Muscle layer of duodenum (tissue), 2 donors: ENCODE results near the gene RIMBP2.

Experiments used
- H3K27ac ChIP-seq: one replicate; pipeline ENCODE4 v1.7.0; 2013; ENCODE audit warnings: mild to moderate bottlenecking, low read length
- H3K27me3 ChIP-seq: one replicate; pipeline ENCODE4 v1.7.0; 2013; ENCODE audit warnings: low read depth, mild to moderate bottlenecking, control low read depth, low read length
- H3K36me3 ChIP-seq, 2 donors: one replicate each; pipeline ENCODE4 v1.7.0; 2013; ENCODE audit warnings: low read length in 2 of 2, control low read depth in 1 of 2, mild to moderate bottlenecking in 1 of 2; ENCODE audit not compliant: insufficient read depth in 2 of 2, control insufficient read depth in 1 of 2
- H3K4me1 ChIP-seq, 2 donors: one replicate each; pipeline ENCODE4 v1.7.0; 2013; ENCODE audit warnings: low read length in 2 of 2, mild to moderate bottlenecking in 2 of 2, control low read depth in 1 of 2, moderate library complexity in 1 of 2; ENCODE audit not compliant: insufficient read depth in 2 of 2, control insufficient read depth in 1 of 2
- H3K4me3 ChIP-seq, 2 donors: one replicate each; pipeline ENCODE4 v1.7.0; 2013; ENCODE audit warnings: low read length in 2 of 2, low read depth in 1 of 2, mild to moderate bottlenecking in 1 of 2
- H3K9me3 ChIP-seq, 2 donors: one replicate each; pipeline ENCODE4 v1.7.0; 2013; ENCODE audit warnings: low read length in 2 of 2, control low read depth in 1 of 2, mild to moderate bottlenecking in 1 of 2; ENCODE audit not compliant: control insufficient read depth in 1 of 2
- donor health status: healthy.

Gene RIMBP2

DNA sequence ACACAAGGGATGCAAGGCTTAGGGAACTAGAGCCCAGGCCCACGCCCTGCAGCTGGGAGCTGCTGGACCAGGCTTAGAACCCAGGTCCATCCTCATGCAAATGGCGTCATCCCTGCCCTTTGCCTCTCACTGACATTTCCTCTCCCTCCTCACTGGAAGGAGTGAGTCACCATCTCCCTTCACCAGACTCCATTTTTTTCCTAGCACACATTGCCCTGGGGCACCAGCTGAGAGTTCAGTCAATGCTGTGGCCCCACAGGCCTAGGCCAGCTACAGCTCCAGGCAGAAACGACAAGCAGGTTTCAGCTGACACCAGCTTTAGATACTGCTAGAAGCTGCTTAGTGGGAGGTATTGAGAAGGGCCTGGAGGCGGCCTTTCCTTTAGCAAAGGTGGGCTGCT, 98.9 kb downstream of the RIMBP2 start:
- no peaks in the 10 kb centered on the region for H3K27me3 ChIP-seq
- no peaks in the 10 kb centered on the region for H3K4me1 ChIP-seq
- H3K9me3 ChIP-seq: no peaks in the 10 kb centered on the region
- no peaks in the 10 kb centered on the region for H3K36me3 ChIP-seq
- no peak overlapping the region for H3K4me3 ChIP-seq
- no peak overlapping the region for H3K27ac ChIP-seq

DNA sequence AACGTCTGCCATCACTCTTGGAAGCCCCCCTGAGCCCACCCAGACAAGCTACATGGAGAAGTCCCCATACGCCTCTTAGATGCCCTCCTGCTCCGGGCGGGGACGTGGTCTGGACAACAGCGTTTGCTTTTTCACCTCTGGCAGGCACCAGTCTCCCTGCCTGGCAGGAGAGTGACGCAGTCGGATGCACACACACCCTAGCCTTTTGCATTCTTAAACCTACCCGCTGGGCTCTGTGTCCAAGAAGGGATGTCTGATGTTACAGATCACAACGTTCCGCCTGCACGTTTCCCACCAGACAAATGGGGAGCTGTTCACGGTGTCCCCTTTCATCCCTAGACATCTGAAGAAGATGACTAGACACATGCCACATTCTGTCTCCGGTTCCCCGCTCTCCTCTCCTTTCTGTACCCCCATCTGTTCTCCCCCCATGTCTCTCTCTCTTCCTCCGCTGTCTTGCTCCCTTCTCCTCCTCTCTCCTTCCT, 100.2 kb downstream of the RIMBP2 start:
- H3K27me3 ChIP-seq: no peaks in the 10 kb centered on the region
- H3K4me1 ChIP-seq: no peaks in the 10 kb centered on the region
- no peaks in the 10 kb centered on the region for H3K9me3 ChIP-seq
- no peaks in the 10 kb centered on the region for H3K36me3 ChIP-seq
- no peak overlapping the region for H3K4me3 ChIP-seq
- H3K27ac ChIP-seq: no peak overlapping the region

DNA sequence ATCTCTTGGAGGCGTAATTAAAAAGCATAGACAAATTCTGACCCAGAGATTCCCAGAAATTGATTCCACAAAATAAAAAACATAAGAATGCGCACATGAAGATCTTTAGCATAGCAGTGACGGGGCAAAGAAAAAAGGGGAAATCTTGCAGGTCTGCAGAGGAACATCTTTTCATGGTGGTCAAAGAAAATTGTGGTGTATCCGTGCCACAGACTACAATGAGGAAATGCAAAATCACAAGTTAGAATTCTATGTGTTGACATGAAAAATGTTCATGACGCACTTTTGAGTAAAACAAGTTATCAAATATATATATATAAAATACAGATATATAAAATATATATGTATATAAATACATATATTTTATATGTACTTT, 101.6 kb downstream of the RIMBP2 start:
- no peaks in the 10 kb centered on the region for H3K27me3 ChIP-seq

DNA sequence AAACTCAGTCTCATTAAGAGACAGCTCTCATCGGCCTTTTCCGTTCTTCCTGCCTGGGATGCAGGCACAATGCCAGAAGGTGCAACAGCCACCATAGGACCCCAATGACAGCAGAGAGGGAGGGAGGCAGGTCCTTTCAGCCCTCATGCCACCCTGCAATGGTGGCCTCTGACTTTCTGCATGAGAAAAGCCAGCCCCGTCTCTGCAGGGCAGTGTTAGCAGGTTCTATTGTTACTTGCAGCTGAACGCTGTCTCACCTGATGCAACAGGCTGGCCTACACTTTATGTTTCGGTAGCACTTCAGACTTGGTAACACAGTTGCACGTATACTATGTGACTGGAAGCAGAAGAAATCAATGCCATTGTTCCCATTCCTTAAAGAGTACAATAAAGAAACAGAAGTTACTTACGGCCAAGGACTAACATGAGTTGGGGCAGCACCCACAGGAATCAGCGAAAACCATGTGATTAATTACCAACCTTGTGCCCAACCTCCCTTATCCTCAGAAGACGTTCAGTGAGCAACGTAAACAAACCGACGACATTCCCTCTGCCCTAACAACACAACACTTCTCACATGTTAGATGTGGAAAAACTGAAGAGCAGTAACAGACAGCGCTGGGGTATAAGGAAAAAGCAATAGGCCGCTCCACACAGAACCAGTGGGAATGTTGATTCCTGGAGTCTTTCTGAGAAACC, 102.1 kb downstream of the RIMBP2 start:
- no peaks in the 10 kb centered on the region for H3K9me3 ChIP-seq
- H3K27ac ChIP-seq: no peak overlapping the region
- H3K36me3 ChIP-seq: no peaks in the 10 kb centered on the region
- H3K4me3 ChIP-seq: no peak overlapping the region
- H3K4me1 ChIP-seq: no peaks in the 10 kb centered on the region
- no peaks in the 10 kb centered on the region for H3K27me3 ChIP-seq

More for the DNA sequence above, 101.6 kb downstream of the RIMBP2 start:
- H3K27ac ChIP-seq: no peak overlapping the region
- no peak overlapping the region for H3K4me3 ChIP-seq
- H3K9me3 ChIP-seq: no peaks in the 10 kb centered on the region
- no peaks in the 10 kb centered on the region for H3K4me1 ChIP-seq
- H3K36me3 ChIP-seq: no peaks in the 10 kb centered on the region

DNA sequence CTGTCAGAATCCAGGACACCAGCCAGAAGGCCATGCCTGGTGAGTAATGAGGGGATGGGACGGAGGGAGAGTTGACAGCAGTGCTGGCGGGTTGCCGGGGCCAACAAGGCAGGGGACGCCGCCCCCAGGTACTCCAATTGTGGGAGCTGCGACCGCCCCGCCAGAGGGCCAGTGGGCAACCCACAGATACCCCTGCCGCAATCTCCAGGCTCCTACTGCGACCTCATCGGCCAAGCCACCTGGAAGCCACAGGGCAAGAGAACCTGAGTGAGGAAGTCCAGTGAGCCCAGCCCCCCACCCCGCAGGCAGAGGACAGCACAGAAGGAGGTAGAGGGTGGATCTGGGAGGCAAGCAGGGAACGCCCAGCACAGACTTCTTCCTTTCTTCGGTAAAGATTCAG, 103.0 kb downstream of the RIMBP2 start:
- no peak overlapping the region for H3K4me3 ChIP-seq
- H3K4me1 ChIP-seq: no peaks in the 10 kb centered on the region
- no peaks in the 10 kb centered on the region for H3K9me3 ChIP-seq
- no peaks in the 10 kb centered on the region for H3K27me3 ChIP-seq
- H3K36me3 ChIP-seq: no peaks in the 10 kb centered on the region
- H3K27ac ChIP-seq: no peak overlapping the region

DNA sequence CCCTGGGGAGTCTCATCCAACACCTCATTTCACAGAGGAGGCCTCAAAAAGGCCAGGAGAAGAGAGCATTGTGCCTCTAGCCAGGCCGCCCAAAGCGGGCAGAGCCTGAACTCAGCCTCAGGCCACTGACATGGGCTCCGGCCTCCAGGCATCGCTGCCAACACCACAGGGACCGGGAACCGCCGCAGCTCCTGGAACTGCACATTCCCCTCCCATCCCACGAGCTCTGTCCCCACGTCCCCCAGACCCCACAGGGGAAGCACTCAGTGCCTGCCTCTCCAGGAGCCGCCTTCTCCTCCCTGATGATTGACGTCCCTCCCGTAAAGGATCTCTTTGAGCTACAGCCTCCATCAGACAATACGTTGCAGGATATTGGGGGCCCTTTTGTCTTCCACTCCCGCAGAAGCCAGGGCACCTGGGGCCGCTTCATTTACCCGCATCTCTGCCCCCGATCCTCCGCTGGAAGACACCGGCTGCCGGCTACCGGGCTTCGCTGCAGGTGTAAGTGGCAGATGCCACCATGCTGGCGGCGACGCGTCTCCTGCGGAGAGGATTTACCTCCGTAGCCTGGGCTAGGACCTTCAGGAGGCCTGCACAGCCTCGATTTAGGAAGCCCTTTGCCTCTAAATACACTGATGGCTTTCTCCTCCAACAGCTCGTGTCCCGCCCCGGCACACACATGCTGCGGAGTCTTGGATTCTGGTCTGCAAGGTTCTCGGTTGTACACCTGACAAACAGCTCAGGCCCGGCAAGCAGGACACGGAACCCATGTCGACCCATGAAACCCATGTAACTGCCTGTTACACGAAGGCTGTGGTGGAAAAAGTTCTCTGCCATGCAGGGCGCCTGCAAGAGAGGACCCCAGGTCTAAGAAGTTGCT, 104.8 kb downstream of the RIMBP2 start:
- no peaks in the 10 kb centered on the region for H3K36me3 ChIP-seq

DNA sequence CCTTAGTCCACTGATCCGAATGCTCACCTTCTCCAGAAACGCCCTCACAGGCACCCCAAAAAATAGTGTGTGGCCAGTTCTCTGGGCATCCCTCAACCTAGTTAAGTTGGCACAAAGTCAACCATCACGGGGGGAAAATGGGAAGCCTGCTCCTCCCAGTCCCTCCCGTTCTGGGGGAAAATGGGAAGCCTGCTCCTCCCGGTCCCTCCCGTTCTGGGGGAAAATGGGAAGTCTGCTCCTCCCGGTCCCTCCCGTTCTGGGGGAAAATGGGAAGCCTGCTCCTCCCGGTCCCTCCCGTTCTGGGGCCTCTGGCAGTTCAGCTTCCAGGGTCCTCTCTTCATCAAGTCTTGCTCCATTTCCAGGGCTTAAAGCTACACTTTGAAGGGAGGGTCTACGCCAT, 106.1 kb downstream of the RIMBP2 start:
- Histone ChIP-seq H3K36me3 (no peaks in the 10 kb centered on the region), H3K27ac (no peak overlapping the region), H3K4me3 (no peak overlapping the region), H3K4me1 (no peaks in the 10 kb centered on the region), H3K27me3 (no peaks in the 10 kb centered on the region), H3K9me3 (no peaks in the 10 kb centered on the region)

More for the DNA sequence above, 104.8 kb downstream of the RIMBP2 start:
- Histone ChIP-seq H3K4me3 (no peak overlapping the region), H3K9me3 (no peaks in the 10 kb centered on the region), H3K27ac (no peak overlapping the region), H3K27me3 (no peaks in the 10 kb centered on the region), H3K4me1 (no peaks in the 10 kb centered on the region)

DNA sequence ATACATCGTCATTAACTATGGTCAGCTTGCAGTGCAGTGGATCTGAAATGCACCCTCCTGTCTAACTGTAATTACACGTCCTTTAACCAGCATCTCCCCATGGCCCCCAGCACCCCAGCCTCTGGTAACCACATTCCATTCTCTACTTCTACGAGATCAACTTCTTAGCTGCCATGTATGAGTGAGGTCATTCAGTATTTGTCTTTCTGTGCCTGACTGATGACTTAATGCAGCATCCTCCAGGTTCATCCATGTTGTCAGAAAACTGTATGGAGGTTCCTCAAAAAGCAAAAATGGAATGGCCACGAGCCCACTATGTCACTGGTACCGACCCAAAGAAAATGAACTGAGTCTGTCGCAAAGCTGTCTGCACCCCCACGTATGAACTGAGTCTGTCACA, 107.3 kb downstream of the RIMBP2 start:
- H3K27me3 ChIP-seq: no peaks in the 10 kb centered on the region
- H3K27ac ChIP-seq: no peak overlapping the region
- H3K4me3 ChIP-seq: no peak overlapping the region
- no peaks in the 10 kb centered on the region for H3K4me1 ChIP-seq
- H3K36me3 ChIP-seq: no peaks in the 10 kb centered on the region
- no peaks in the 10 kb centered on the region for H3K9me3 ChIP-seq

DNA sequence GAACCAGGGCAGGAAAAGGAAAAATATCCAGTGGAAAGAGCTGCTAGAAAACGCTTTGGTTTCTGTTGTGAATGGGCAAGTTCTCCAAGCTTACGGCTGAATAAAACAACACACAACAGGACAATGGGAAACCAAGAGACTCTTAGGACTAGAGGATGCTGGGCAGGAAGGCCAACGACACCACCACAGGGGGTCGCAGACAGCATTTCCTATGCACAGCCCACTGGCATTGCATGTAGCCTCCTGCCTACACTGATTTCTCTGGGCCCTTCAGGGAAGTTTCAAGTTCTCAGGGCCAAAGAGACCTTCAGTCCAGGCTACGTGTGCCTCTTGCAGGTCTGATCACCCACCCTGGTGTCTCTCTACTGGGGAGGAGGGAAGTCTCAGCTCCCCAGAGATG, 108.0 kb downstream of the RIMBP2 start:
- no peak overlapping the region for H3K4me3 ChIP-seq
- H3K9me3 ChIP-seq: no peaks in the 10 kb centered on the region
- no peaks in the 10 kb centered on the region for H3K36me3 ChIP-seq
- no peaks in the 10 kb centered on the region for H3K27me3 ChIP-seq
- no peak overlapping the region for H3K27ac ChIP-seq
- H3K4me1 ChIP-seq: no peaks in the 10 kb centered on the region

DNA sequence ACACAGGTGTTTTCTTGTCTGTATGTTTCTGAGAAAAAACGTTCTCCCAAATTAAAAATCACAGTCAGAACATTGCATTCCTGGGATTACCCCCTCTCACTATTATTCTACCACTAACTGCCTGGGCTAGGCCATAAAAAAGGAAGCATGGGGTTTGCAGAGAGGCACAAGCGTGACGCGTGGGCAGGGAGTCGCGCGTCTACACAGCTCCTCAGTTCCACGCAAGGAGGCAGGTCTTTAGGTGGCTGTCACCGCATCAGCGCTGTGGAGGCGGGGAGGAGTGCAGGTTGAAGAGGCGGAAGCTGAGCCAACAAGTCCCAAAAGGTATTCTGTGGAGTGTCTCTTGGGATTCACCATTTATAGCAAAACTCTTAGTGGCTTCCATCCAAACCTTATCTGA, 109.9 kb downstream of the RIMBP2 start:
- H3K27me3 ChIP-seq: no peaks in the 10 kb centered on the region
- no peak overlapping the region for H3K27ac ChIP-seq
- H3K9me3 ChIP-seq: no peaks in the 10 kb centered on the region
- no peaks in the 10 kb centered on the region for H3K36me3 ChIP-seq
- no peak overlapping the region for H3K4me3 ChIP-seq
- H3K4me1 ChIP-seq: no peaks in the 10 kb centered on the region

DNA sequence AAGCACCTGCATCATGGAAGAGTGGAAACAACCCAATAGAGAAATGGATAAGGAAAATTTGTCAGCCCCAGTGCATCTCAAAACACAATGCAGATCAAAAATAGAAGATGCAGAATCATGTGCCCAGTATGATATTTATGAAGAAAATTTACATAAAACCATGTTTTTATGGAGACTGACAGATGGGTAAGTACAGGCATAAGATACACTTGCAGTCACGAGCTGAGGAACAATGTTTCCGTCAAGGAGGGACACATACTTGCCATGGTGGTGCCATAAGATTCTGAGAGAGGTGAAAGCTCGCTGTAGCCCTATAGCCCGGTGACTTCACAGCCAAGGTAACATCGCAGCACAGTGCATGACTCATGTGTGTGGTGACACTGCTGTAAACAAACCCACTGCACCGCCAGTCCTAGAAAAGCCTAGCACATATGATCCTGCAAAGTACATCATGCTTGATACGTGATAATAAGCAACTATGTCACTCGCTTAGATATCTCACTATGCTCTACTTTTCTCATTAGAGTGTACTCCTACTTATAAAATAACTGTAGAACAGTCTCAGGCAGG, 112.6 kb downstream of the RIMBP2 start:
- Histone ChIP-seq H3K4me1 (no peaks in the 10 kb centered on the region), H3K4me3 (no peak overlapping the region)

More for the DNA sequence above, 112.6 kb downstream of the RIMBP2 start:
- H3K9me3 ChIP-seq: no peaks in the 10 kb centered on the region
- no peak overlapping the region for H3K27ac ChIP-seq
- no peaks in the 10 kb centered on the region for H3K36me3 ChIP-seq
- H3K27me3 ChIP-seq: no peaks in the 10 kb centered on the region
